Mesodermal cell (in vitro differentiated cells): ENCODE measurements around the gene MISP3.
A peak's percentile ranks its signal among the peaks of the same experiment; 100 is the strongest.

Source experiments
- H3K27ac ChIP-seq: 2 replicates; pipeline ENCODE4 v1.7.0; 2013; ENCODE audit warnings: mild to moderate bottlenecking, low read depth, low read length, moderate library complexity; ENCODE audit not compliant: severe bottlenecking
- H3K36me3 ChIP-seq: 2 replicates; pipeline ENCODE4 v1.7.1; 2013; ENCODE audit warnings: mild to moderate bottlenecking, low read length, moderate library complexity; ENCODE audit not compliant: control insufficient read depth, insufficient read depth
- H3K4me1 ChIP-seq: one replicate; pipeline ENCODE4 v1.7.1; 2013; ENCODE audit warnings: mild to moderate bottlenecking, low read length; ENCODE audit not compliant: insufficient read depth, control insufficient read depth, poor library complexity, severe bottlenecking
- H3K4me3 ChIP-seq: 2 replicates; pipeline ENCODE4 v1.7.0; 2013; ENCODE audit warnings: low read length, control low read depth, mild to moderate bottlenecking; ENCODE audit not compliant: insufficient read depth, poor library complexity, severe bottlenecking; ENCODE audit errors: extremely low read depth
- H3K9me3 ChIP-seq: 2 replicates; pipeline ENCODE4 v1.7.1; 2013; ENCODE audit warnings: mild to moderate bottlenecking, low read length, moderate library complexity; ENCODE audit not compliant: control insufficient read depth
- WGBS, 2 experiments: methylation state at CpG; one replicate each; pipeline ENCODE4 v1.1.5; 2013; ENCODE audit warnings: missing lambda C conversion rate in 2 of 2; ENCODE audit not compliant: insufficient coverage in 2 of 2; 5-methylcytosine and 5-hydroxymethylcytosine counted together

MISP3 gene

DNA sequence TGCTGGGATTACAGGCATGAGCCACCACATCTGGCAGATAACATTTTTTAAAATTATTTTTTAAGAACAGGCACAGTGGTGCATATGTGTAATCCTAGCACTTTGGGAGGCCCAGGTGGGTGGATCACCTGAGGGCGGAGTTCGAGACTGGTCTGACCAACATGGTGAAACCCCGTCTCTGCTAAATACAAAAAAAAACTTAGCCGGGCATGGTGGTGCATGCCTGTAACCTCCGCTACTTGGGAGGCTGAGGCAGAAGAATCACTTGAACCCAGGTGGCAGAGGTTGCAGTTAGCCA is 10.1 kb upstream of the MISP3 start:
- Histone ChIP-seq H3K36me3 (no peaks in the 10 kb centered on the region), H3K27ac (no peak overlapping the region), H3K9me3 (no peaks in the 10 kb centered on the region), H3K4me3 (no peak overlapping the region), H3K4me1 (peaks cover 7% of the 10 kb centered on the region)
- 91 to 93% methylated on average over 5 of the region's 5 CpGs for WGBS, 2 experiments

DNA sequence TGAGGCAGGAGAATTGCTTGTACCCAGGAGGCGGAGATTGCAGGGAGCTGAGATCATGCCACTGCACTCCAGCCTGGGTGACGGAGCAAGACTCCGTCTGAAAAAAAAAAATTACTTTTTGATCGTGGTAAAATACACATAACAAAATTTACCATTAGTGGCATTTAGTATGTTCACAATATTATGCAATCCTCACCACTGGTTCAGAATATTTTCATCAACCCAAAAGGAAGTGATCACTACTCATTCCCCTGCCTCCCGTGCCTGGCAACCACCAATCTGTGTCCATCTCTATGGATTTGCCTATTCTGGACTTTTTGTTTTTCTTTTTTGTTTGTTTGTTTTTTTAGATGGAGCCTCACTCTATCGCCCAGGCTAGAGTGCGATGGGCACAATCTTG is 9.5 kb upstream of the MISP3 start:
- no peak overlapping the region for H3K27ac ChIP-seq
- no peak overlapping the region for H3K4me3 ChIP-seq
- no peaks in the 10 kb centered on the region for H3K9me3 ChIP-seq
- peaks cover 3% of the 10 kb centered on the region for H3K4me1 ChIP-seq
- WGBS, 2 experiments, result 95 to 96% methylated on average over 3 to 7 of the region's 7 CpGs
- no peaks in the 10 kb centered on the region for H3K36me3 ChIP-seq

DNA sequence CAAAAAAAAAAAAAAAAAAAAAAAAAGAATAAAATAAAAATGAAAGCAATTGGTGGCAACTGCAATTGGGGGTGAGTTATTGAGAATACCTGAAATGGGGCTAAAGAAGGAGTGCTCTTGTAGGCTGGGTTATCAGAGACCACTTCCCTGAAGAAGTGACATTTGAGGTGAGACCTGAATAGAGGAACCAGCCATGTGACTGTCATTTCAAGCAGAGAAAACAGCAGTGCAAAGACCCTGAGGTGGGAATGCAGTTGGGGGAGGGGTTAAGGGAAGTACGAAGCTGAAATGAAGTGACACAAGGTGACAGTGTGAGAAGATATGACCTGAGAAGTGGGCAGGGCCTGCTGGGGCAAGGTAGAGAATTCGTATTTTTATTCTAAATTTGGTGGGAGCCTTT is 6.5 kb upstream of the MISP3 start:
- Histone ChIP-seq H3K4me3 (no peak overlapping the region), H3K27ac (no peak overlapping the region), H3K36me3 (no peaks in the 10 kb centered on the region), H3K9me3 (no peaks in the 10 kb centered on the region), H3K4me1 (no peaks in the 10 kb centered on the region)
- 49 to 70% methylated on average over 2 of the region's 2 CpGs for WGBS, 2 experiments

DNA sequence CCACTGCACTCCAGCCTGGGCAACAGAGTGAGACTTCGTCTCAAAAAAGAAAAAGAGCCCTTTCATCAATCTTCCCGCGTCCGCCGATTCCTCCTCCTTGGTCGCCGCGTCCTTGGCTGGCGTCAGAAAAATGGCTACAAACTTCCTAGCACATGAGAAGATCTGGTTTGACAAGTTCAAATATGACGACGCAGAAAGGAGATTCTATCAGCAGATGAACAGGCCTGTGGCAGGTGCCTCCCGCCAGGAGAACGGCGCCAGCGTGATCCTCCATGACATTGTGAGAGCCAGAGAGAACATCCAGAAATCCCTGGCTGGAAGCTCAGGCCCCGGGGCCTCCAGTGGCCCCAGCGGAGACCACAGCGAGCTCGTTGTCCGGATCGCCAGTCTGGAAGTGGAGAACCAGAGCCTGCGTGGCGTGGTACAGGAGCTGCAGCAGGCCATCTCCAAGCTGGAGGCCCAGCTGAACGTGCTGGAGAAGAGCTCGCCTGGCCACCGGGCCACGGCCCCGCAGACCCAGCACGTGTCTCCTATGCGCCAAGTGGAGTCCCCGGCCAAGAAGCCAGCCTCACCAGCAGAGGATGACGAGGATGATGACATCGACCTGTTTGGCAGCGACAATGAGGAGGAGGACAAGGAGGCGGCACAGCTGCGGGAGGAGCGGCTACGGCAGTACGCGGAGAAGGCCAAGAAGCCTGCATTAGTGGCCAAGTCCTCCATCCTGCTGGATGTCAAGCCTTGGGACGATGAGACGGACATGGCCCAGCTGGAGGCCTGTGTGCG is 2.1 kb upstream of the MISP3 start:
- Histone ChIP-seq H3K36me3 (no peaks in the 10 kb centered on the region), H3K4me1 (peaks cover 15% of the 10 kb centered on the region), H3K27ac (no peak overlapping the region), H3K9me3 (no peaks in the 10 kb centered on the region), H3K4me3 (no peak overlapping the region)
- 94 to 97% methylated on average over 42 to 43 of the region's 43 CpGs for WGBS, 2 experiments

DNA sequence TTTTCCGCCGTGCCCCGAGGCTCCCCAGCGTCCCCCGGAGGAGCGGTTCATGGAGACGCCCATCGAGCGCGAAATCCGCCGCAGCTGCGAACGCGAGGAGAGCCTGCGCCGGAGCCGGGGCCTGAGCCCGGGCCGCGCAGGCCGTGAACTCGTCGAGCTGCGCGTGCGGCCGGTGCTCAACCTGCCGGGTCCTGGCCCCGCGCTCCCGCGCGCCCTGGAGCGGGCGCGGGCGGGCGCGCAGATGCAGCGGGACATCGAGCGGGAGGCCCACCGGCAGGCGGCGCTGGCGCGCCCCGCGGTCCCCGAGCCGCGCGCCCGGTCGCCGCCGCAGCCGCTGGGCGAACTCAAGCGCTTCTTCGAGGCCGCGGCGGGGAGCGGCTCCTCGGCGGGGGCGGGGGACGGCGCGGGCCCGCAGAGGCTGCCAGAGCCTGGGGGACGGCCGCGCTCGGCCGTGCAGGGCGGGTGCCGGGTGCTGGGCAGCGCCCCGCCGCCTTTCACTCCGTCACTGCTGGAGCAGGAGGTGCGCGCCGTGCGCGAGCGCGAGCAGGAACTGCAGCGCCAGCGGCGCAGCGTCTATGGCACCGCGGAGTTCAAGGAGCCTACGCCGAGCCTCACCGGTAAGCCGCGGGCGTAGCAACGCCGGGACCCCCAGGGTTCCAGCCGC is 807 bp downstream of the MISP3 start:
- 0 to 1% methylated on average over 73 to 85 of the region's 106 CpGs for WGBS, 2 experiments
- peaks cover 15% of the 10 kb centered on the region for H3K4me1 ChIP-seq
- H3K36me3 ChIP-seq, result no peaks in the 10 kb centered on the region
- no peak overlapping the region for H3K27ac ChIP-seq
- no peaks in the 10 kb centered on the region for H3K9me3 ChIP-seq
- H3K4me3 ChIP-seq, result peak overlapping the region; percentile 57

DNA sequence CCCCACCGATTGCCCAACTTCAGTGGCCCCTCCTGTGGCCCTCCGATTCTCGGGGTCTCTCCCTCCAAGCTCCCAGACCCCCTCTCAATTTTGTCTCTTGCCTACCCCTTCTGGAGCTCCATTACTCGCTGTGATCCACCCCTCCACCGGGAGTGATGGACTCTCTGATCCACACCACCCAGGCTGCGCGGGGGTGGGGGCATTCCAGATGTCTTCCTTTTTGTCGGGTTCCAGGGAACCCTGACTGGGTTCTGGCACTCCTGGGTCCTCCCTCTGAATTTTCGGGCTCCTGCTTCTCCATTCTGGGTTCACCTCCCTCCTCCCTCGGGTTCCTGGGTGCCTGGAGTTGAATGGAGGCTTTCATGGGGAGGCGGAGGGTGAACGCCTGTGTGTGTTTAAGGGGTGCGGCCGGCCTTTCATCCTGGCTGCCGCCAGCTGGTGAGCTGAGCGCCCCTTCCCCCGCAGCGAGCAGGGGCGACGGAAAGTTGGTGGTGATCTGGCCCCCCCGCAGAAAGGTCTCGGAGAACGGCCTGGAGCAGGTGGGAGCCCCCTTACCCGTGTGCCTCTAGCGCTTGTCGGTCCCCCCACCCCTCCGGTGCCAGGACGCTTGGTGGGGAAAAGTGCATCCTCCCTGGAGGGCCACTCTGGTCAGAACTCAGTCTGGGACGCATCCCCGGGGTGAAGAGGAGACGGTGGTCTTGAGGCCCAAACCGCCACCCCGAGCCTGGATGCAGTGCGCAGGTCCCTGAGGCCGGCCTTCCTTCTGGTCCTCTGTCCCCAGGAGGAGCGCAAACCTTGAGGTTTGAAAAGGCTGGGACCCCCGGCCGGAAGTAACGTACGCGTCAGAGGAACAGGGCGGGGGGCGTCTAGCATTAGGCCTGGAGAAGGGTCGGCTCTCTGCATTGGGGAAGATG is 1.6 kb downstream of the MISP3 start:
- Histone ChIP-seq H3K9me3 (no peaks in the 10 kb centered on the region), H3K4me1 (peaks cover 15% of the 10 kb centered on the region), H3K36me3 (no peaks in the 10 kb centered on the region), H3K4me3 (peak overlapping the region; percentile 57), H3K27ac (no peak overlapping the region)
- 20% methylated on average over 30 to 39 of the region's 44 CpGs for WGBS, 2 experiments

DNA sequence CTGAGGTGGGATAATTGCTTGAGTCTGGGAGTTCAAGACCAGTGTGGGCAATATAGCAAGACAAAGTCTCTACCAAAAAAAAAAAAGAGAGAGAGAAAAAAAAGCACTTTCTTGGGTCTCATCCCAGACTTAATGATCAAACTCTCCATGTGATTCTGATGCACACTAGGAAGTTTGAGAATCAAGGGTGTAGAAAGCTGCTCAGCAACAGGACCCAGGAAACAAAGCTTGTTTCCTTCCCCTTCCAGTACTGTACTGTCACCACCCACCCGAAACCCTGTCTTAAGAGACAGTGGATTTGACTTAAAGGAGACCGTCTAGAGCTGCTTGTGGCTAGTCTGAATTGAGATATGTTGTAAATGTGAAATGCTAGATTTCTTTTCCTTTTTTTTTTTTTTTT is 5.8 kb downstream of the MISP3 start:
- H3K9me3 ChIP-seq, result no peaks in the 10 kb centered on the region
- WGBS, 2 experiments, result 80% methylated on average over 1 of the region's 2 CpGs; no CpG with 5 or more reads in 1 of the 2 experiments
- no peaks in the 10 kb centered on the region for H3K36me3 ChIP-seq
- no peak overlapping the region for H3K27ac ChIP-seq
- H3K4me1 ChIP-seq, result peaks cover 5% of the 10 kb centered on the region
- H3K4me3 ChIP-seq, result no peak overlapping the region

DNA sequence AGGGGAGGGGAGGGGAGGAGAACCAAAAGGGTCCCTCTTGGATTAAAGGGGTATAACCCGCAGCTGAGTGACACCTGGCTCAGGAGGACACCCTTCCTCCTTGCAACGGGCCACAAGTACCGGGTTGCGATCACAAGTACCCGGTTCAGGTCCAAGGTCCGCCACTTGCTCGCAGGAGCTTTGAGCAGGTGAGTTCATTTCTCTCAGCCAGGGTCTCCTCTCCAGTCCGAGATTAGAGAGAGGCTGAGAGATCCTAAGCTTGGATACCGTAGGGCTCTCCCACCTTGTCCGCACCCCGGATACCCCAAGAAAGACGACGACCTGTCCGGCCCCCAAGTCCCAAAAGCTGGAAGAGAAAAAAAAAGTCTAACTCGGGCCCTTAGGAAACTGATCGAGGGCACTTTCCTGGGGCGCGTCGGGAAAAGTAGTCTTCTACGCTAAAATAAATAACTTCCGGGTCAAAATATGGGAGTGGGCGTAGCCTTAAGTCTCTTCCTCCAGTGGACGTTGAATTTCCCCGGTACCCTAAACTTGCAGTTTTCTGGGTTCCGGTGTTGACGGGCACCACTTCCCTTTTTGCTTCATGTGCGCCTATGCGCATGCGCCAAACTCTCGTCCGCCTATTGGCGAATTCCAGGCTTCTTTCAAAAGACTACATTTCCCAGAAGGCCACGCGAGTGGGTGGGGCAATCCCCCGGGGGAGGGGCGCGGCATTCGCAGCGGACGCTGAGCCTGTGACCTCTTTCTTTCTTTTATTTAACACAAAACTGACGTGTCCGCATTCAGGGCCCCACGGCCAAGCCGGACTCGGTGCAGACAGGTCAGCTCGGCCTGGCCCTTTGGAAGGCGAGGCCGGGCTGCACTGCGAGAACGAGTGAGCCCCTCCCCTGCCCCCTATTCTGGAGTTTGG is 8.6 kb downstream of the MISP3 start:
- Histone ChIP-seq H3K4me1 (no peaks in the 10 kb centered on the region), H3K36me3 (peaks cover 5% of the 10 kb centered on the region), H3K4me3 (peak overlapping the region; percentile 66), H3K9me3 (no peaks in the 10 kb centered on the region), H3K27ac (peak overlapping the region; percentile 49)
- 3% methylated on average over 40 to 50 of the region's 50 CpGs for WGBS, 2 experiments

DNA sequence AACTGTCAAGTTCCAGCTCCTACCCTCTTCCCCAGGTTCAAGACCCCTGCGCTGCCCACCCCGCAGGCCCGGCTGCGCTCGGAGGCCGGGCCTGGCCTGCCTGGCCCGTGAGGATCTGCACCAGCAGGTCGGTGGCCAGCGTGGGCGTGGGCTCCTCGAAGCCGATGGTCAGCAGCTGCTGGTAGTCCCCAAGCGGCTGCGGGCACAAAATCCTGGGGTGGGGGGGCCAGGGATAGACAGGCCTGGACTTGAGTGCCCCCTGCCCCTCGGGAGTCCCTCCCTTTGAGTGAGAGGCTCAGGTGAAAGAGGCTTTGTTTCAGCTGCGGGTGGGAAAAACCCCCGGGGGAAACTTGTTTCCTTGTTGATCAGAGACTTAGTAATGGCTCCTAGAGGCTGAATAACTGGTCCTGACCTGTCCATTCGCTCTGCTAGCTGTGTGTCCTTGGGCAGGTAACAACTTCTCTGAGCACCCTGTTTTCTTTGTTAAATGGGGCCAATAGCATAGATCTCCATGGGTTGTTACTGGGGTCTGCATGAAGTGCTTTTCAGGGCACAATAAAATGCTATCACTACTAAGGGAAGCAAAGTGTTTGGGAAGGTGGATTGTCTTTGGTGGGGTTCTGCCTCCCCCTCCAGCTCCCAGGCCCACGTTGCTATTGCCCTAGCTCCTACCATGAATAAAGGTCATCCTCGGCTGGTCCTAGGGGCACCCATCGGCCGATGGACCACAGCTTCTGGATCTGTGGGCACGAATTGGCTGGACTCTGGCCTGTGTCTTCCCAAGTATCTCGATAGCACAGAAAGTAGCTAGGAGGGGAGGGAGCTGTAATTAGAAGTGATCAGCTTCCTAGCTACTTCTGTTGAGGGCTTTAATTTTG is 9.4 kb downstream of the MISP3 start:
- H3K9me3 ChIP-seq, result no peaks in the 10 kb centered on the region
- H3K4me1 ChIP-seq, result no peaks in the 10 kb centered on the region
- peak overlapping the region; percentile 49 for H3K27ac ChIP-seq
- peak overlapping the region; percentile 66 for H3K4me3 ChIP-seq
- peaks cover 14% of the 10 kb centered on the region for H3K36me3 ChIP-seq
- 48 to 75% methylated on average over 10 to 22 of the region's 24 CpGs for WGBS, 2 experiments
